Activated CD8-positive, alpha-beta memory T cell treated with anti-CD3 and anti-CD28 coated beads for 36 hours (primary cell): Measurements from ENCODE around the gene PLPP2. TPM values are rescaled to one million over a fixed set of nuclear protein-coding genes. Genes with fewer than 3 reads are reported as not detected.

ENCODE experiments used
- CTCF ChIA-PET: fragments of 350-600 bp; sonication (Branson Sonifier 250); formaldehyde crosslinking; loops from one replicate; lab custom pipeline; 2021; ENCODE audit warnings: antibody characterized with exemption; lab: Charles Lee
- POLR2A ChIA-PET: fragments of 350-600 bp; sonication (Branson Sonifier 250); formaldehyde crosslinking; loops from one replicate; lab custom pipeline; 2021; ENCODE audit warnings: antibody characterized with exemption; lab: Charles Lee
- total RNA-seq, 2 experiments: library from RNA; stranded (reverse); gene quantifications; one replicate each; pipeline ENCODE4 v1.2.3, GENCODE V29; 2021

The PLPP2 gene
- total RNA-seq, 2 experiments from 2014 or later, result not detected

DNA sequence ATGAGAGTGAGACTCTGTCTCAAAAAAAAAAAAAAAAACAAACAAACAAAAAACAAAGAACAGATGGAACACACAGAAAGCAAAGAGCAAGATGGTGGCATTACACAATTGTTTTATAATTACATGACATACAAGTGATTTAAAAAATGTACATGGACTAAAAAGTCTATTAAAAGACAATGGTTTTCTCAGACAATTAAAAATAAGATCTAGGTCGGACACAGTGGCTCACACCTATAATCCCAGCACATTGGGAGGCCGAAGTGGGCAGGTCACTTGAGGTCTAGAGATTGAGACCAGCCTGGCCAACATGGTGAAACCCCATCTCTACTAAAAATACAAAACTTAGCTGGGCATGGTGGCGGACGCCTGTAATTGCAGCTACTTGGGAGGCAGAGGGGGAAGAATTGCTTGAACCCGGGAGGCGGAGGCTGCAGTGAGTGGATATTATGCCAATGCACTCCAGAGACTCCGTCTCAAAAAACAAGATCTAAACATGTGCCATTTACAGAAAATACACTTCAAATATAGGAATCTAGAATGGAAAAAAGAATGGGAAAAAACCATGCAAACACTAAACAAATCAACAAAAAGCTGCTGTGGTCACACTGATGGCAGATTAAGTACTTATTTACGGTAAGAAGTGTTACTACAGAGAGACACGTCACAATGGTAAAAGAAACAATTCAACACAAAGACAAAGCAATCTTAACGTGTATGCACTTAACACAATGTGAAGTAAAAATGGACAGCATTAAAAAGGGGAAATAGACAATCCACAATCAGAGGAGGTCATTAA, 26.7 kb upstream of the PLPP2 start:
- POLR2A ChIA-PET, result no interaction called here
- CTCF ChIA-PET, result no interaction called here

DNA sequence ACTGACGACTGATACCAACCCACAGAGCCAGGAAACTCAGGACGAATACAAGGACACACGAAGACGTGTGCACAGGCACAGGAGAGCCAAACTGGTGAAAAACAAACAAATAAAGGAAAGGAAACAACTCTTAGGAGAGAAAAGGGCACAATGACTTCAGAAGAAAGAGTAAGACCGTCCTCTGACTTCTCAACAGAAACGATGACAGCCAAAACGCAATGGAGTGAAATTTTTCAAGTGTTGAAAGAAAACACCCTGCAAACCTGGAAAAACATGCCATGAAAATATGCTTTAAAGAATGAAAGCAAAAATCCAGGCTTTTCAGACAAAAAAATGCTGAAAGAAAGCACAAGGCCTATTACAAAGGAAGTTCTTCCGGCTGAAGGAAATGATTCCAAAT, 24.6 kb upstream of the PLPP2 start:
- POLR2A ChIA-PET, result no interaction called here
- CTCF ChIA-PET, result no interaction called here

DNA sequence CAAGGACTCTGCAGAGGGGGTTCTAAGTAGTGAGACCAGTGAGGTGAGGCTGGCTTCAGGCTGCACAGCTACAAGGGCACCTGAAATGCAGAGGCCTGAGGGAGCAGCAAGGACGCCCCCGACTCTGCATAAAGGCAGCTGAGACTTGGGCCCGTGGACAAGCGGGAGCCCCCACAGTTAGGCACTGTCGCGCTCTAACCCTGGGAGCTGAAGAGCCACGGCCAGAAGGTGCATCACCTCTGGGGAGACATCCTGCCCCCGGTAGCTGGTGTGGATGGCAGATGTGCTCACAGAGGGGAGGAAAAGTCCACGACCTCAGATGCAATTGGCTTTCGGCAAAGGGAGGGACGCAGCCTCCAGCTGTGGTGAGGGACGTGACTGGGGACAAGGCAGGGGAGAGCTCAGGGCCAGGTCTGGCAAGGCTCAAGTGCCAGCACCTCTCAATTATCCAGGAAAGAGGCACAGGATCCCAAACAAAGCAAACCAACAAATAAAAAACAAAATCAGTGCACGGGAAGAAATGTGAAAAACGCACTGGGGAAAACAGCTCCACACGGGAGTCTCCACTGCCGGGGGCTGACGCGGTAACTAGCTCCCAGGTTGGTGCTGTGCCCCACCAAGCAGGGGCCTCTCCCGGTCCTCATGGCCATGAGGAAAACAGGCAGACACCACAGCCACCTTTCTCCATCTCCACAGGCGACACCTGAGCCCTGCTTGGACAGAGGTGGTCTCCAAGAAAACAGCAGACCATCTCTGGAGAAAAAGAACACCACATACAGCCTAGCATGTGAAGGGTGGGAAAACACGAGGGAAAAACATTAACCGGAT, 23.0 kb upstream of the PLPP2 start:
- CTCF ChIA-PET, result no interaction called here
- POLR2A ChIA-PET, result no interaction called here

DNA sequence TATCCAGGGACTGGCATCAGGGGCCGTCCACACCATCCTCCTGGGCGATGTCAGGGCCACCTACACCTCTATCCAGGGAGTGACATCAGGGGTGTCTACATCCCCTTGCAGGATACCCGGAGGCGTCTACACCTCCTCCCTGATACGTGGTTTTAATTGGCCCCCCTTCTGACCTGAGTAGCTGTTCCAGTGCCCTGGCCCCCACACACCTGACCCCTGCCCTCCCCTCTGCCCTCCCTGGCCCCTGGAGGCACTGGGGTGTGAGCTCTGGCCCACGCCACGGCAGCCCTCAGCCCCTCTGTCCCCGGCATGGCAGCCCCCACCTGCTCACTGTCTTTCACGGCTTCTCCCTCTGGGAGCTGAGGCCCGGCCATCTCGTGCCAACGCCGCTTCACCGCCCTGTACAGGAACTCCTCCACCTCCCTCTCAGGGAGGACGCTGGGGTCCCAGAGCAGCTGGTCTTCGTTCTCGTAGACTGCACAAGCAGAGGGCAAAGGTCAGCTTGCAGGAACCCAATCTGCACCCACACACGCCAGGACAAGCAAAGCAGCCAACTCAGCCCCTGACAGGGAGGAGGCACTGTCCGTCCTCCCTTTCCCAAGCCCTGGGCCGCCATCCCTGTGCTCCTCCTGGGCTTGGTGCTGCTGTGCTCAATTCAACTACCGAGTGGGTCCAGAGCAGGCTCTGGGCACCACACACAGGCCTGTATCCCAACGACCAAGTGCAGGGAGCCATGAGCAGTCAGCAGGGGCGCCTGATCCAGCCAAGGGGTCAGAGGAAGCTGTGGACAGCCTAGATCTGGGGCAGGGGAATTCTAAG, 22.2 kb upstream of the PLPP2 start:
- ChIA-PET POLR2A (no interaction called here), CTCF (no interaction called here)

DNA sequence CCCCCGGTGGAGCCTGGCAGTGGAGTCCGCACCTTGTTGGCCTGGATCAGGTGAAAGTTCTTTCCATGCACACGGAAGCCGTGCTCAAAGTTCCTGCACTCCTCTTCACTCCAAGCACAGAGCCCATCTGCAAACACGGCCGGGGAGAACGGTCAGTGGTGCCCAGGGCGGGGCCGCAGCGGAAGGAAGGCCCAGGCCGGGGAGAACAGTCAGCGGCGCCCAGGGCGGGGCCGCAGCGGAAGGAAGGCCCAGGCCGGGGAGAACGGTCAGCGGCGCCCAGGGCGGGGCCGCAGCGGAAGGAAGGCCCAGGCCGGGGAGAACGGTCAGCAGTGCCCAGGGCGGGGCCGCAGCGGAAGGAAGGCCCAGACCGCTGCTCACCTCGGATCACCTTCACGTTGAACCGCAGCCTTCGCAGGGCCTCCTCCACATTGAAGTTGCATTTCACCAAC, 20.6 kb upstream of the PLPP2 start:
- POLR2A ChIA-PET, result no interaction called here
- CTCF ChIA-PET, result no interaction called here

DNA sequence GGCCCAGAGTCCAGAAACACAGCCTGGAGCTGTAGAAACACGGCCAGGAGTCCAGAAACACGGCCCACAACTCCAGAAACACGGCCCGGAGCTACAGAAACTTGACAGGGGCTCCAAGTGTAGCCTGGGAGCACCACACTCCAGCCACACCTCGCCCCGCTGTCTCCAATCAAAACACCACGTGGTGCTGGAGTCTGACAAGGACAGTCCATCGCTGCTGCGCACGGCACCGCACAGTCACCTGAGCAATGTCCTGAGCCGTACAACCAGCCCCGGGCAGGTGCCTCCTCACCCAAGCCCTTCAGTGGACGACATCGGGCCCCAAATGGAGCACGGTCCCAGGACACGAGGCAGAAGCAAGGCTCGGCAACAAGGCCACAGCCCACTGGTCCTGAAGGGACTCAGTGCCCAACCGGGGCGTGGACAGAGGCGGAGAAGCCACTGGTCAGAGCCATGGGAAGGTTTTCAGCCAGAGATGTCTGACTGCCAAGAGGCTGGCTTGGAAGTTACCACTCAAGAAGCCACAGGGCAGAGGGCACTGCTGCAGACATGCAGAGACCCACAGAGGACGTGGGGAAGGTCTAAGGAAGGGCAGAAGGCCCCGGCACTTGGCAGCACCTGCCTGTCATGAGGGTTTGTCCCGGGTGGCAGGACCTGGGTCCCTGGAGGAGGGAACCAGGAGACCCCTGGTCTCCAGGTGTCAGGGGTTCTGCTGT, 19.7 kb upstream of the PLPP2 start:
- ChIA-PET POLR2A (no interaction called here), CTCF (no interaction called here)

DNA sequence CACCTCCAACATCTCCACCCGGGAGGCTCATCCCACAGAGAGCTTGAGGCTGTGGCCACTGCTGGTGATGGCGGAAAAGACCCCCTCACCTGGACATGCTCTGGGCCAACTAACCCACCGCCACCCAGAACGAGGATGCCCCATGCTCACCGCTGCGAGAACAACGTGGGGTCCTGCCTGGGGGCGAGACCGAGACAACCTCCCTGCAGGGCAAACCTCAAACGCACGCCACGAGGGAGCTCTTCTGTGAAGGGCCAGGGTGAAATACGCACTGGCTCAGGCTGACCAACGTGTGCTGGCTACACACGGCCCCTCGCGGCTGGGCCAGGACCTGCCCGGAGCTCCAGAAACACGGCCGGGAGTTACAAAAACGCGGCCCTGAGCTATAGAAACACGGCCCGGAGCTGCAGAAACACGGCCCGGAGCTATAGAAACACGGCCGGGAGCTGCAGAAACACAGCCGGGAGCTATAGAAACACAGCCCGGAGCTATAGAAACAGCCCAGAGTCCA, 19.0 kb upstream of the PLPP2 start:
- POLR2A ChIA-PET, result no interaction called here
- CTCF ChIA-PET, result no interaction called here

DNA sequence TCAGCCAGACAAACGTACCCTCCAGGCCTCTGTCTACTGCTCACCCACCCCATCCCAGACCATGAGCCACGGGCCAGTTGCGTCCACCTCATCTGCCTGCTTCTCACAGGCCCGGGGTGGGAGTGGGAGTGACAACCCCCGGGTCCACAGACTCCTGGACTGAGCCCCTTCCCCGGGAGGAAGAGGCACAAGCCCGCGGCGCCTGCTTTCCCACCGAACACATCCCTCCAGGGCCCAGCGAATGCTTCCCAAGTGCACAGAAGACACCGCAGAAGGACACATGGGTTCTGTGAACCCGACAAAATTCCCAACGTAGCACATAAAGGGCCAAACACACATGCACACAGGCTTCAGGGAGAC, 18.0 kb upstream of the PLPP2 start:
- ChIA-PET POLR2A (no interaction called here), CTCF (no interaction called here)

DNA sequence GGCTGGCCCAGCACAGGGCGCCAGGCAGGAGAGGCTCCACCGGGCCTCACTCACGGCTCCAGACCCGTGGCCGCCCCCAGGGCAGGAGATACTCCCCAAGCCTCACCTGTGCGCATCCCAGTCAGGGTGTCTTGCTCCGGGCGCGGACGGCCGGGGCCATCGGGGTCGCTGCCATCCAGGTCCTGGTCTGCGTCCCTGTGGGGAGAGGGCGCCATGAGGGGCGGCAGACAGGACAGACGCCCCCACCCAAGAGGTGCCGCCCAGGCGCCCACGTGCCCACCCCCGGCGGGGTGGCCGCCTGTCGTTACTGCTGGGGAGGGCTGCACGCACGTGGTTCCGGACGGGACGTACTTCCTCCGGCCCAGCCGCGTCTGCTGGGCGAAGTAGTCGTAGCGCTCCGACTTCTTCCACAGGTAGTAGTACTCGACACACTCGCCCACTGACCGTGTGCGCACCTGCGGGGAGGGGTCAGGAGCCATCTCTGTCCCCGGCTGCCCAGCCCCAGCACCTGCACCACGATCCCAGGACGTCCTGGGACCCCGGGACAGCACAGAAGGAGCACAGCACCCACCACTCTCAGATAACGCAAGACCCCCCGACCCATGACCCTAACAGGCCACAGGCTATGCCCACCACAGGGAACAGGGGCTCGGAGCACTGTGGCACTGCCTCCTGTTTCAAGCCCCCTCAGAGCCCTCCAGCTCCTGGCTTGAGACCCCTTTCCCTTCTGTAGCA, 17.4 kb upstream of the PLPP2 start:
- ChIA-PET POLR2A (no interaction called here), CTCF (no interaction called here)

DNA sequence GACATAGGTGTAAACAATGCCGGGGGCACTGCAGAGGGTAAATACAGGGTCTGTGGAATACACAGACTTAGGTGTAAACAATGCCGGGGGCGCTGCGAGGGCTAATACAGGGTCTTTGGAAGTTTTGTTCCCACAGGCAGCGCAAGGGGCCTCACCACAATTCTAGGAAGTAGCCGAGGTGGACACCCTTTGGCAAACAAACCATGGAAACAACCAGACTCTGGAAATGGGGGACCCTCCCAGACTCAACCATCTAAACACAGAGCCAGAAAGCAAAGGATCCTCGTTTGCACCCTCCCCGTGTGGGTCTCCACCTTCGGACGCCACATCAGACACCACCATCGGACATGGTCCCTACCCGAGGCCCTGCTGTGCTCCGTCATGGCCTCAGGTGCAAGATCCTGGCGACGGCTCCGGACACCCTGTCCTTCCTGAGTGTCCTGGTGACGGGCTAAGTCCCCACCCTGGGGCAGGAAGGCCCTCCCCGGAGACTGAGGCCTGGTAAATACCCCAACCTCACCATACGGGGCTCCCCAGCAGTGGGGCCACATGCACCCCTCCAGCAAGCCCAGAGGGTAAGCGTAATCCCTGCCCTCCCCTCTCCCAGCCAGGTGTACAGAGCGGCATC, 16.7 kb upstream of the PLPP2 start:
- CTCF ChIA-PET, result no interaction called here
- POLR2A ChIA-PET, result no interaction called here

DNA sequence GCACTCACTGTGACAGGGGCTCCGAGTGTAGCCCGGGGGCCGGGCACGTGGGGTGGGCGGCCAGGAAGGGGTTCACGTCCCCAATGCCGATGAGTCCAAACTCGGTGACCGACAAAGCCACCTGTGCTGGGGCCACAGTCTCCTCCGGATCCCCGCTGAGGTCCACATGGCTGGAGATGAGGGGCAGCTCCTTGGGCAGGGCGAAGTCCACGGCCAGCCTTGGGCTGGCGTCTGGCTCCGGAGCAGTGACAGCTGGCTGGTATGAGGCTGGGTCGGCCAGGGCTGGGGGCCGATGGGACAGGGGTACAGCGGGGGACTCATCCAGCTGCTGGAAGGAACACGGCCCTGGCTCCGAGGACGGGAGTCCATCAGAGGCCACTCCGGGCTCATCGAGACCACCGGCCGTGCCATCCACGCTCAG, 15.9 kb upstream of the PLPP2 start:
- ChIA-PET POLR2A (no interaction called here), CTCF (no interaction called here)

DNA sequence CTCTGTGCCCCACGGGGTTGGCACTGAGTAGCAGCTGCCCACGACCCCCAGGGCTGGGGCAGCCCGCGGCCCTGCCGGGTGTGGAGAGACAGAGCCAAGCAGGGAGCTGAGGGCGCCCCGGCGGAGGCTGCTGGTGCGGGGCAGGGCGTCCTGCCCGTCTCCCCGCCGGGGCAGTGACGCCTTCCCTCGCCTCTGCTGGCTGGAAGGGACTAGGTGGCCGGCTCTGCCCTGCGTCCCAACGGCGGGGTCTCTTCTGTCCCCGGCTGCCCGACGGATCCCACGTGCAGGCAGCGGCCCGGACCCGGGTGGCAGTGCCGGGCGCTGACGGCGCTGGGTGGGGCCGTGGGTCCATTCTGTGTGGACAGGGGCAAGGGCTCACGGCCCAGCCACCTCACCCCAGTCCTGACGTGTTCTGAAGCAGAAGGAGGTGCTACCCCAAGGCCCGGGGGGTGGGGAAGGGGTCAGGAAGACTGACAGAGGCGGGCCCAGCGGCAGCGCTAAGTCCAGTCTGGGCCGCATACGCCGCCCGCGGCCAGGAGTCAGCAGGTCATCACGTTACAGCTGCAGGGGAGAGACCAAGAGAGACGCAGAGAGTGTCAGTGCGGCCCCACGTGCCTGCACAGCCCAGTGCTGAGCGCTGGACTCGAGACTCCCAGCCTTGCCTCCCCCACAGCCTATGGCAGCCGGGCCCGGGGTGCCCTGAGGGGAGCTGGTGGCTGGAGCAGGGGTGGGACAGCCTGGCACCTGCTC, 15.1 kb upstream of the PLPP2 start:
- CTCF ChIA-PET, result no interaction called here
- POLR2A ChIA-PET, result no interaction called here

DNA sequence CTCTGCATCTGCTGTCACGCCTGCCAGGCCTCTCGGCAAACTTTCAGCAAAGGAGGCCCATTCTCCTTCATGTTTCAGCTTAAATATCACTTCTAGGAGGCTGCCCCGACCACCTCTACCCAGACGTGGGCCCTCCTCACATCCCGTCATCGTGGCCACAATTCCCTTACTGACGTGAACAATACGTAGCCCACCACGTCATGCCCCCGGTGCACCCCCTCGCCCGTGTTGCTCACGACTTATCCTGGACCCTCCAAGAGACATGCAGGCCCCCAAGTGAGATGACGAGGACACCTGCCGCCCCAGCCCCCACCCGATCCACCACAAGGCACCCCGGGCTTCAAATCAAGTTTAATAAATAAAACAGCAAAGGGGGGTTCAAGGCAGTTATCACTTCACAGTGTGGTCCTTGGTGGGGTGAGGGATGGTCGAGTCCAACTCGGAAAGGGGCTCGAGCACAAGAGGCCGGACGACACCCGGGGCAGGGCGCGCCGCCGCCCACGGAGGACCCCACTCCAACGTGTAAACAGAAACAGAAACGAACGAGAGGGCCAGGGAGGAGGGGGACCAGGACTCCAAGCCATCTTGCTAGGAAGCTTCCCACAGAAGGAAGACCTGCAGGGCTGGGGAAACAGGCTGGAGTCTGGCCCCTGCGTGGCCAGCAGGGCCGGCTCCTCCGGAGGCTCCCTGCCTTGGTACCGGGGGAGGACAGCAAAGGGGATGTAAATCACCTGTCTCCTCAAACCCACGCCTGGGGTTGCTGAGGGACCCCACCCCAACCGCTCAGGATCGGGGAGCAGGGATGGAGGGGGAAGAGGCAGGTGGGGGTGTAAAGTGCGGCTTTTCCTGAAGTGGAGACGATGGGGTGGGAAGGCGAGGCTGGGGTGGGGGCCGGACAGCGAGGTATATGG, 14.3 kb upstream of the PLPP2 start:
- CTCF ChIA-PET, result no interaction called here
- POLR2A ChIA-PET, result no interaction called here

DNA sequence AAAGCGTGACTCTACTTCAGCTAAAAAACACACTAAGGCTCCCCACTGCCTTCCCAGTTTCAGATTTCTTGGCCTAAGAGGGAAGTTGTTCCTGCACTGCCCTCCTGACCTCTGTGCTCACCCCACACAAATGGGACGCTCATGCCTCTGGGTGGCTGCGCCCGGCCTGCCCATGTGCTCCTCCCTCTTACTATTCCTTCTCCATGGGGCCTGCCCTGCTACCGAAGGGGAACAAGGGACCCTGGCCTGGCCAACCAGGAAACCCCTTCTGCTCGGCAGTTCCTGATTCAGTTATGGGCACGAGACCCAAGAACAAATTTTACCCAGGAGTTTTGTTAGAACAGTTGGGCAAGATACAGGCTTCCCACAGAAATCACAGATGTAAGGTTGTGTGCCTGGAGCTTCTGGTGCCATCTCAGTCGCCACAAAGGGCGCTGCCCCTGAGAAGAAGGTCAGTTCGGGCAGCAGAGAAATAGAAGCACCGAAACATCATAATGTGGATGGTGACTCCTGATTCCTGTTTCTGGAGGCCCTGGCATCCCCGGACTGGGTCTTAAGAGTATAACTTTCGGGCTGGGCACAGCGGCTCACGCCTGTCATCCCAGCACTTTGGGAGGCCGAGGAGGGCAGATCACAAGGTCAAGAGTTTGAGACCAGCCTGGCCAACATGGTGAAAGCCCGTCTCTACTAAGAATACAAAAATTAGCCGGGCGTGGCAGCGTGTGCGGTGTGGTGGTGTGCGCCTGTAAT, 5.4 kb upstream of the PLPP2 start:
- CTCF ChIA-PET, result interaction anchor here (0.7 to 2.4 kb wide), 2 partner anchors 210 to 214 kb away, joined by 3 to 8 read pairs; no protein-coding TSS in a partner anchor

DNA sequence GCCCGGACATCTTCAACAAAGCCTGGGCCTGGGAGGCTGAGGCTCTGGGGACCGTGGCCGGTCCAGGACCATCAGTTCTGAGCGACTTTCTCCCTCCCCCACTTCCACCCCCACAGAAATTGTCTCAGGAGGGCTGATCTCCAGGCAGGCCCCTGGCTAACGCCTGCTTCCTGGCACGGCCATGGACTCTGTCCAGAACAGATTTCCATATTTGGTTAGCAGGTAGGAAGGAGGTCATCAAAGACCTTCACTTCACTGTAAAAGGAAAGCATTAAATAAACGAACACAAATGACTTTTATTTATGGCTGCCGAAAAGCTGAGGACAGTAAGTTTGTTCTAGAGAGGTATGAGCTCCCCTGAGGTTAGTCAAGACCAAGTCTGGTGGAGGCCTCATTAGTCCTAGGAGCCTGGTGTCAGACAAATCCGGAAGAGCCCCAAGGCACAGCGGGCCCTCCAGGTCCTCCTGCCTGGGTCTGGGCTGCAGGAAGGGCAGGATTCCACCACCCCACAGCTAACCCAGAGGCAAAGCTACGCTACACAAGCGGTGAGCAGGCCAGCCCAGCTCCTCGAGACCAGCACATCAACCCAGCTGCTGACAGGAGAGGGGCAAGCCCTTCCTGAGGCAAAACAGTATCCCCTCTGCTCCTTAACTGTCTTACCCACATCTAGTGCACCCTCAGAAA, 4.6 kb upstream of the PLPP2 start:
- POLR2A ChIA-PET, result no interaction called here
- CTCF ChIA-PET, result interaction anchor here (0.7 to 2.4 kb wide), 2 partner anchors 211 to 215 kb away, joined by 3 to 8 read pairs; no protein-coding TSS in a partner anchor

More for the DNA sequence above, 5.4 kb upstream of the PLPP2 start:
- POLR2A ChIA-PET, result interaction anchor here (0.7 kb wide), 1 partner anchor 170 kb away, joined by 7 read pairs; no protein-coding TSS in a partner anchor
